HepG2 (cell line): ENCODE measurements around the gene DOCK3.

ENCODE experiments used
- HCFC1 ChIP-seq: fragments of 150-350 bp; IDR thresholded peaks from 2 replicates; pipeline ENCODE4 v1.6.1; 2014; ENCODE audit warnings: low read depth, low read length
- JUN ChIP-seq: sonication (generic); formaldehyde crosslinking; IDR thresholded peaks from 2 replicates; pipeline ENCODE4 v1.4.0; 2020; ENCODE audit warnings: mild to moderate bottlenecking, missing genetic modification reagents
- PREB ChIP-seq: sonication (generic); formaldehyde crosslinking; IDR thresholded peaks from 2 replicates; pipeline ENCODE4 v1.4.0; 2020; ENCODE audit warnings: missing genetic modification reagents
- TF ChIP-seq, protein P1 (sequence below): sonication (generic); formaldehyde crosslinking; IDR thresholded peaks from 2 replicates; pipeline ENCODE4 v1.4.0; 2020; ENCODE audit warnings: missing genetic modification reagents, mild to moderate bottlenecking, borderline replicate concordance

- no peak for TF ChIP-seq JUN
- TF ChIP-seq PREB, result no peak
- TF ChIP-seq, protein P1, sequence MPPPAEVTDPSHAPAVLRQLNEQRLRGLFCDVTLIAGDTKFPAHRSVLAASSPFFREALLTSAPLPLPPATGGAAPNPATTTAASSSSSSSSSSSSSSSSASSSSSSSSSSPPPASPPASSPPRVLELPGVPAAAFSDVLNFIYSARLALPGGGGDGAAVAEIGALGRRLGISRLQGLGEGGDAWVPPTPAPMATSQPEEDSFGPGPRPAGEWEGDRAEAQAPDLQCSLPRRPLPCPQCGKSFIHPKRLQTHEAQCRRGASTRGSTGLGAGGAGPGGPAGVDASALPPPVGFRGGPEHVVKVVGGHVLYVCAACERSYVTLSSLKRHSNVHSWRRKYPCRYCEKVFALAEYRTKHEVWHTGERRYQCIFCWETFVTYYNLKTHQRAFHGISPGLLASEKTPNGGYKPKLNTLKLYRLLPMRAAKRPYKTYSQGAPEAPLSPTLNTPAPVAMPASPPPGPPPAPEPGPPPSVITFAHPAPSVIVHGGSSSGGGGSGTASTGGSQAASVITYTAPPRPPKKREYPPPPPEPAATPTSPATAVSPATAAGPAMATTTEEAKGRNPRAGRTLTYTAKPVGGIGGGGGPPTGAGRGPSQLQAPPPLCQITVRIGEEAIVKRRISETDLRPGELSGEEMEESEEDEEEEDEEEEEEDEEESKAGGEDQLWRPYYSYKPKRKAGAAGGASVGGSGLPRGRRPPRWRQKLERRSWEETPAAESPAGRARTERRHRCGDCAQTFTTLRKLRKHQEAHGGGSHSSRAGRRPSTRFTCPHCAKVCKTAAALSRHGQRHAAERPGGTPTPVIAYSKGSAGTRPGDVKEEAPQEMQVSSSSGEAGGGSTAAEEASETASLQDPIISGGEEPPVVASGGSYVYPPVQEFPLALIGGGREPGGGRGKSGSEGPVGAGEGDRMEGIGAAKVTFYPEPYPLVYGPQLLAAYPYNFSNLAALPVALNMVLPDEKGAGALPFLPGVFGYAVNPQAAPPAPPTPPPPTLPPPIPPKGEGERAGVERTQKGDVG (CRISPR knock-in tag), result no peak
- TF ChIP-seq HCFC1, result no peak
These were observed 431.6 kb downstream of the DOCK3 start for GRCh38 chr3:51106242-51106876.
